K562 (cell line): ENCODE data around the gene DLGAP1. TPM values are rescaled to one million over a fixed set of nuclear protein-coding genes. Genes with fewer than 3 reads are reported as not detected.

Source experiments
- ATAC-seq: fragments of 200-7000 bp; cut with Tn5 transposase; 3 replicates; pipeline ENCODE4 v1.9.1; 2020; ENCODE audit warnings: moderate library complexity
- BruUV-seq: library from RNA; stranded (reverse); fragments of 400-500 nt; replicated peaks from 2 replicates; lab custom pipeline; 2021; lab: Mats Ljungman, UMichigan
- CTCF ChIA-PET: fragments of 300-600 bp; formaldehyde crosslinking; extraction: SDS; loops from one replicate; lab custom pipeline; 2021; ENCODE audit warnings: low intra/inter-chr PET ratio; lab: Yijun Ruan, JAX
- POLR2A ChIA-PET: fragments of 300-600, 350-650 bp; sonication (Branson Sonifier 250); formaldehyde crosslinking; extraction: SDS; loops from one replicate; lab custom pipeline; 2021; ENCODE audit warnings: antibody characterized with exemption, inconsistent platforms; lab: Yijun Ruan, JAX
- DNase-seq, 4 experiments: peaks; one replicate each; pipeline versions ENCODE4 v3.0.0 to v3.0.0-alpha.2; 2011 to 2018; ENCODE audit warnings: low spot score in 3 of 4, mixed read lengths in 3 of 4; ENCODE audit errors: extremely low read depth in 1 of 4
- FAIRE-seq: peaks from 2 replicates; lab custom pipeline; 2011; peaks lifted over from hg19 to GRCh38; lab: Jason Lieb, UNC
- H2AFZ ChIP-seq: 2 replicates; pipeline ENCODE4 v1.6.0; 2011; ENCODE audit warnings: low read depth, low read length, control low read depth, inconsistent platforms
- H3K27ac ChIP-seq: fragments of 200-600 bp; 3 replicates; pipeline ENCODE4 v1.8.0; 2011; ENCODE audit warnings: low read depth, mild to moderate bottlenecking, control low read depth, inconsistent platforms, low read length, moderate library complexity, mixed read lengths; ENCODE audit errors: extremely low read depth
- H3K27me3 ChIP-seq, 2 experiments: fragments of 300-600 bp in 1 of 2; 2 replicates in 1 of 2; 3 replicates in 1 of 2; pipeline versions ENCODE4 v1.6.0 to v1.8.0; 2011; ENCODE audit warnings: inconsistent platforms in 2 of 2, low read length in 2 of 2, mild to moderate bottlenecking in 1 of 2, mixed read lengths in 1 of 2, moderate library complexity in 1 of 2; ENCODE audit not compliant: control insufficient read depth in 2 of 2, insufficient read depth in 2 of 2
- H3K36me3 ChIP-seq: fragments of 300-600 bp; 3 replicates; pipeline ENCODE4 v1.8.0; 2011; ENCODE audit warnings: mild to moderate bottlenecking, low read length, inconsistent platforms; ENCODE audit not compliant: control insufficient read depth, insufficient read depth
- H3K4me1 ChIP-seq, 2 experiments: fragments of 200-600 bp in 1 of 2; replicated peaks in 1 of 2; 2 replicates in 1 of 2; 3 replicates in 1 of 2; pipeline versions ENCODE4 v1.5.1 to v1.8.0; 2011; ENCODE audit warnings: inconsistent platforms in 2 of 2, low read length in 2 of 2, mild to moderate bottlenecking in 1 of 2, mixed read lengths in 1 of 2, moderate library complexity in 1 of 2; ENCODE audit not compliant: control insufficient read depth in 2 of 2, insufficient read depth in 2 of 2
- H3K4me2 ChIP-seq: 2 replicates; pipeline ENCODE4 v1.6.1; 2011; ENCODE audit warnings: low read length, control low read depth, inconsistent platforms, mixed read lengths; ENCODE audit not compliant: insufficient read depth
- H3K4me3 ChIP-seq: fragments of 200-600 bp; sonication (generic), shearing (Covaris generic); 2 replicates; pipeline ENCODE4 v1.5.1; 2016; ENCODE audit warnings: control low read depth, inconsistent platforms
- H3K79me2 ChIP-seq: fragments of 200-600 bp; 3 replicates; pipeline ENCODE4 v1.8.0; 2011; ENCODE audit warnings: low read length, inconsistent platforms; ENCODE audit not compliant: control insufficient read depth, insufficient read depth
- H3K9ac ChIP-seq, 2 experiments: 2 replicates each; pipeline versions ENCODE4 v1.6.0 to v1.6.1; 2011; ENCODE audit warnings: low read depth in 2 of 2, low read length in 2 of 2, control low read depth in 1 of 2, inconsistent platforms in 1 of 2, mild to moderate bottlenecking in 1 of 2, mixed read lengths in 1 of 2; ENCODE audit not compliant: insufficient read depth in 1 of 2
- H3K9me1 ChIP-seq: one replicate; pipeline ENCODE4 v1.6.0; 2011; ENCODE audit warnings: inconsistent platforms, mild to moderate bottlenecking, low read length, moderate library complexity; ENCODE audit not compliant: control insufficient read depth, insufficient read depth
- H3K9me3 ChIP-seq: replicated peaks from 2 replicates; pipeline ENCODE4 v1.5.1; 2011; ENCODE audit warnings: low read depth, low read length, inconsistent platforms; ENCODE audit not compliant: control insufficient read depth, insufficient read depth
- H4K20me1 ChIP-seq: replicated peaks from 2 replicates; pipeline ENCODE4 v1.6.1; 2011; ENCODE audit warnings: low read length, inconsistent platforms, mixed read lengths; ENCODE audit not compliant: control insufficient read depth, insufficient read depth
- ATF3 ChIP-seq, 2 experiments: fragments of 450-650 bp in 1 of 2; sonication (generic) in 1 of 2; formaldehyde crosslinking in 1 of 2; IDR thresholded peaks in 1 of 2; conservative IDR thresholded peaks in 1 of 2; 2 replicates each; pipeline versions ENCODE4 v1.6.1 to v1.8.1; 2016 to 2023; ENCODE audit warnings: mild to moderate bottlenecking in 2 of 2, moderate library complexity in 2 of 2, inconsistent platforms in 1 of 2, missing genetic modification reagents in 1 of 2
- ATF4 ChIP-seq: fragments of 450-650 bp; formaldehyde crosslinking; IDR thresholded peaks from 2 replicates; pipeline ENCODE4 v1.4.0; 2022; ENCODE audit warnings: mild to moderate bottlenecking, moderate library complexity
- CBX5 ChIP-seq: IDR thresholded peaks from 2 replicates; pipeline ENCODE4 v1.6.1; 2014; ENCODE audit warnings: low read depth, borderline replicate concordance
- DDX20 ChIP-seq: fragments of 450-650 bp; IDR thresholded peaks from 2 replicates; pipeline ENCODE4 v1.6.1; 2016; ENCODE audit warnings: missing genetic modification characterization, low read depth, mild to moderate bottlenecking, missing compliant biosample characterization, moderate library complexity
- DMBX1 ChIP-seq: fragments of 250-450 bp; sonication (Bioruptor Pico); IDR thresholded peaks from 2 replicates; pipeline ENCODE4 v1.8.0; 2022; ENCODE audit warnings: inconsistent platforms, mild to moderate bottlenecking, moderate library complexity, borderline replicate concordance
- ESRRA ChIP-seq: fragments of 450-650 bp; IDR thresholded peaks from 2 replicates; pipeline ENCODE4 v1.6.1; 2014; ENCODE audit warnings: low read depth, mild to moderate bottlenecking, moderate library complexity, borderline replicate concordance
- HMG20B ChIP-seq: fragments of 250-450 bp; sonication (Bioruptor Pico); IDR thresholded peaks from 2 replicates; pipeline ENCODE4 v1.5.0; 2021; ENCODE audit warnings: mild to moderate bottlenecking
- MAFG ChIP-seq: fragments of 450-650 bp; conservative IDR thresholded peaks from 2 replicates; pipeline ENCODE4 v1.6.1; 2016; ENCODE audit warnings: missing genetic modification characterization, missing compliant biosample characterization
- MBD2 ChIP-seq: sonication (generic); IDR thresholded peaks from 2 replicates; pipeline ENCODE4 v1.6.1; 2016; ENCODE audit warnings: low read depth, borderline replicate concordance
- MEF2A ChIP-seq: IDR thresholded peaks from 2 replicates; pipeline ENCODE4 v1.6.1; 2011; ENCODE audit warnings: low read depth, mild to moderate bottlenecking, low read length, moderate library complexity; ENCODE audit not compliant: control insufficient read depth
- NR2F6 ChIP-seq: fragments of 450-650 bp; formaldehyde crosslinking; IDR thresholded peaks from 2 replicates; pipeline ENCODE4 v1.4.0; 2020; ENCODE audit warnings: mild to moderate bottlenecking
- SRSF3 ChIP-seq: fragments of 200-400 bp; formaldehyde crosslinking; IDR thresholded peaks from 2 replicates; pipeline ENCODE4 v1.6.1; 2016; ENCODE audit warnings: mild to moderate bottlenecking, low read length, moderate library complexity; ENCODE audit not compliant: insufficient read depth
- TCF7L2 ChIP-seq: fragments of 150-350 bp; IDR thresholded peaks from 2 replicates; pipeline ENCODE4 v1.6.1; 2016; ENCODE audit warnings: low read depth, mild to moderate bottlenecking, low read length, moderate library complexity
- THRB ChIP-seq: fragments of 450-650 bp; formaldehyde crosslinking; conservative IDR thresholded peaks from 2 replicates; pipeline ENCODE4 v1.4.0; 2022; ENCODE audit warnings: mild to moderate bottlenecking, missing genetic modification characterization
- ZBTB7A ChIP-seq: IDR thresholded peaks from 2 replicates; pipeline ENCODE4 v1.6.1; 2011; ENCODE audit warnings: low read depth, mild to moderate bottlenecking, low read length, moderate library complexity, borderline replicate concordance; ENCODE audit not compliant: control insufficient read depth
- ZNF436 ChIP-seq: fragments of 250-450, 450-650 bp; sonication (Bioruptor Pico); formaldehyde crosslinking; IDR thresholded peaks from 2 replicates; pipeline ENCODE4 v1.7.0; 2020; ENCODE audit warnings: mild to moderate bottlenecking
- ZNF449 ChIP-seq: fragments of 250-450 bp; sonication (Bioruptor Pico); IDR thresholded peaks from 2 replicates; pipeline ENCODE4 v1.8.0; 2022; ENCODE audit warnings: moderate library complexity, mild to moderate bottlenecking, inconsistent platforms
- WGBS: fragments of 100-300 bp; shearing (Covaris generic); methylation state at CpG from one replicate; pipeline ENCODE4 v1.1.6; 2016; ENCODE audit warnings: low coverage, mixed read lengths; ENCODE audit not compliant: insufficient coverage; ENCODE audit errors: missing lambda C conversion rate; 5-methylcytosine and 5-hydroxymethylcytosine counted together
- in situ Hi-C: fragments of 300-500 bp; cut with MboI; formaldehyde crosslinking; loops from 4 replicates; pipeline ENCODE4 v1.15.0; 2018; ENCODE audit warnings: inconsistent platforms, mixed read lengths
- intact Hi-C: fragments of 100-400 bp; cut with micrococcal nuclease; formaldehyde crosslinking; loops from 2 replicates; pipeline ENCODE4 v1.14.2; 2022
- polyA plus RNA-seq, 8 experiments: library from polyadenylated mRNA; depleted of rRNA in 4 of 8; stranded (reverse) in 5 of 8; unstranded in 3 of 8; fragments of >200 nt; fragmentation: Nextera tagmentation in 2 of 8; fragmentation: Illumina TruSeq in 1 of 8; extraction: Ambion mirVana in 2 of 8; extraction: Trizol in 1 of 8; gene quantifications; 2 replicates each; pipeline versions ENCODE4 v1.2.1 to v1.2.3, GENCODE V29; 2011 to 2014; ENCODE audit warnings: inconsistent platforms in 1 of 8, missing spikeins in 1 of 8
- total RNA-seq, 7 experiments: library from RNA; depleted of rRNA in 6 of 7; stranded (reverse); fragments of >200 nt in 6 of 7; fragmentation: Illumina TruSeq in 2 of 7; extraction: Trizol in 2 of 7; gene quantifications; 2 replicates each; pipeline versions ENCODE4 v1.2.1 to v1.2.3, GENCODE V29; 2011 to 2021; ENCODE audit warnings: low replicate concordance in 1 of 7

Gene DLGAP1
- total and polyA plus RNA-seq, 9 of the 15 experiments (the other 6 are each of a cell fraction or from before 2014, with no cell fraction given): 0.04 to 0.22 (median 0.08) TPM

- no peaks in the 10 kb centered on the region for H4K20me1 ChIP-seq
- BruUV-seq: no TSS peak
- H3K27ac ChIP-seq: no peak overlapping the region
- 0% methylated on average over 2 of the region's 2 CpGs for WGBS
- intact Hi-C loops: no loop called here
- FAIRE-seq (no peak), DNase-seq (no peak), ATAC-seq (no peak)
- no peaks in the 10 kb centered on the region for H3K4me1 ChIP-seq
- peaks cover 2 to 4% of the 10 kb centered on the region in 2 experiments; a peak in 3 of 5 replicates for H3K27me3 ChIP-seq
- H3K4me2 ChIP-seq: no peak overlapping the region
- POLR2A ChIA-PET: interaction anchor here (1.2 kb wide), 1 partner anchor 18 kb away, joined by 5 read pairs; no protein-coding TSS in a partner anchor
- in situ Hi-C loops: no loop called here
- no peak overlapping the region for H2AFZ ChIP-seq
- no peaks in the 10 kb centered on the region for H3K9me1 ChIP-seq
- CTCF ChIA-PET: no interaction called here
- H3K79me2 ChIP-seq: no peaks in the 10 kb centered on the region
- H3K4me3 ChIP-seq: no peak overlapping the region
- no peak overlapping the region for H3K9ac ChIP-seq
- H3K9me3 ChIP-seq: no peaks in the 10 kb centered on the region
- H3K36me3 ChIP-seq: no peaks in the 10 kb centered on the region
- no peak for TF ChIP-seq ATF4 (CRISPR knock-in tag)
- TF ChIP-seq CBX5: no peak
- TF ChIP-seq ATF3 (IDR thresholded peaks at IDR 0.05): no peak
- no peak for TF ChIP-seq ATF3 (CRISPR knock-in tag; conservative IDR thresholded peaks at IDR 0.05)
- TF ChIP-seq HMG20B (CRISPR knock-in tag): no peak
- TF ChIP-seq MAFG (tag): no peak
- no peak for TF ChIP-seq MEF2A
- TF ChIP-seq ZNF449 (CRISPR knock-in tag): no peak
- TF ChIP-seq NR2F6 (CRISPR knock-in tag): no peak
- TF ChIP-seq DMBX1 (CRISPR knock-in tag): no peak
- TF ChIP-seq ZBTB7A: no peak
- no peak for TF ChIP-seq DDX20 (tag)
- TF ChIP-seq TCF7L2: no peak
- TF ChIP-seq ESRRA: no peak
- TF ChIP-seq ZNF436 (CRISPR knock-in tag): no peak
- TF ChIP-seq MBD2: no peak
- TF ChIP-seq SRSF3: no peak
- no peak for TF ChIP-seq THRB (CRISPR knock-in tag)
Observed at GRCh38 chr18:3839581-3839981, 615.5 kb downstream of the DLGAP1 start.
